ENCODE results near the gene ZNF267.

GRCh38 chr16:31868691-31869167 lies 4.9 kb upstream of the ZNF267 start:
- TF ChIP-seq CTCF (IDR thresholded peaks at IDR 0.05) (peak; percentile 49 to 78 (median 74)), POLR2A (IDR thresholded peaks at IDR 0.05) (no peak), EP300 (IDR thresholded peaks at IDR 0.05) (no peak)

All from ovary (tissue), 3 donors.